Hepatocyte (in vitro differentiated cells): Measurements from ENCODE around the gene KDM4B. TPM values are rescaled to one million over a fixed set of nuclear protein-coding genes. Genes with fewer than 3 reads are reported as not detected.

Source experiments
- DNase-seq: peaks from one replicate; pipeline ENCODE4 v3.0.0-alpha.2; 2016; ENCODE audit warnings: low spot score
- H2AFZ ChIP-seq: fragments of 200-600 bp; sonication (generic); 2 replicates; pipeline ENCODE4 v1.6.0; 2016; ENCODE audit warnings: antibody characterized with exemption, mild to moderate bottlenecking
- H3K27ac ChIP-seq: fragments of 200-600 bp; sonication (generic); 2 replicates; pipeline ENCODE4 v1.5.1; 2016; ENCODE audit warnings: mild to moderate bottlenecking
- H3K27me3 ChIP-seq: fragments of 200-600 bp; sonication (generic); 2 replicates; pipeline ENCODE4 v1.6.1; 2016
- H3K36me3 ChIP-seq: fragments of 200-600 bp; sonication (generic); replicated peaks from 2 replicates; pipeline ENCODE4 v1.5.1; 2016; ENCODE audit warnings: low read depth; ENCODE audit not compliant: insufficient read depth
- H3K4me1 ChIP-seq: fragments of 200-600 bp; sonication (generic); 2 replicates; pipeline ENCODE4 v1.5.1; 2016; ENCODE audit warnings: mild to moderate bottlenecking, moderate library complexity; ENCODE audit not compliant: insufficient read depth
- H3K4me2 ChIP-seq: fragments of 200-600 bp; sonication (generic); 2 replicates; pipeline ENCODE4 v1.6.0; 2016
- H3K4me3 ChIP-seq: fragments of 200-600 bp; sonication (generic); 2 replicates; pipeline ENCODE4 v1.5.1; 2016; ENCODE audit warnings: mild to moderate bottlenecking
- H3K79me2 ChIP-seq: fragments of 200-600 bp; sonication (generic); 2 replicates; pipeline ENCODE4 v1.6.0; 2017; ENCODE audit warnings: mild to moderate bottlenecking
- H3K9me2 ChIP-seq: fragments of 200-600 bp; sonication (generic); replicated peaks from 2 replicates; pipeline ENCODE4 v1.6.0; 2017; ENCODE audit warnings: mild to moderate bottlenecking; ENCODE audit not compliant: insufficient read depth
- H3K9me3 ChIP-seq: fragments of 200-600 bp; sonication (generic); 2 replicates; pipeline ENCODE4 v1.5.1; 2016; ENCODE audit warnings: low read depth, mild to moderate bottlenecking
- H4K20me1 ChIP-seq: fragments of 200-600 bp; sonication (generic); 2 replicates; pipeline ENCODE4 v1.6.0; 2016; ENCODE audit warnings: mild to moderate bottlenecking; ENCODE audit not compliant: insufficient read depth, poor library complexity, severe bottlenecking
- CTCF ChIP-seq: fragments of 200-600 bp; sonication (generic); IDR thresholded peaks from 2 replicates; pipeline ENCODE4 v1.5.1; 2016; ENCODE audit warnings: antibody characterized with exemption, mild to moderate bottlenecking; ENCODE audit not compliant: poor library complexity
- EZH2 ChIP-seq: fragments of 200-600 bp; sonication (generic); IDR thresholded peaks from 2 replicates; pipeline ENCODE4 v1.6.1; 2016; ENCODE audit warnings: antibody characterized with exemption, mild to moderate bottlenecking, borderline replicate concordance
- EZH2phosphoT487 ChIP-seq: fragments of 200-600 bp; sonication (generic); IDR thresholded peaks from one replicate; pipeline ENCODE4 v1.6.1; 2018; ENCODE audit warnings: antibody characterized with exemption, mild to moderate bottlenecking, low read depth, moderate library complexity; ENCODE audit not compliant: unreplicated experiment, severe bottlenecking
- WGBS: methylation state at CpG from one replicate; pipeline ENCODE4 v1.1.6; 2016; ENCODE audit warnings: low lambda C conversion rate; ENCODE audit errors: missing lambda C conversion rate; 5-methylcytosine and 5-hydroxymethylcytosine counted together
- polyA plus RNA-seq: library from polyadenylated mRNA; unstranded; fragments of >200 nt; fragmentation: Nextera tagmentation; extraction: Ambion mirVana; gene quantifications from 2 replicates; pipeline ENCODE4 v1.2.1, GENCODE V29; 2016
- total RNA-seq: library from RNA; depleted of rRNA; stranded (reverse); fragments of >200 nt; gene quantifications from 2 replicates; pipeline ENCODE4 v1.2.3, GENCODE V29; 2014

KDM4B gene
- total and polyA plus RNA-seq, 2 experiments from 2014 or later = 22.2 to 29.6 TPM

- Histone ChIP-seq H3K9me2 (no peaks in the 10 kb centered on the region), H3K9me3 (no peaks in the 10 kb centered on the region), H4K20me1 (no peaks in the 10 kb centered on the region), H3K27ac (no peak overlapping the region), H3K4me1 (no peaks in the 10 kb centered on the region), H3K4me2 (no peak overlapping the region), H3K4me3 (no peak overlapping the region), H2AFZ (no peak overlapping the region), H3K27me3 (no peaks in the 10 kb centered on the region), H3K79me2 (no peaks in the 10 kb centered on the region), H3K36me3 (no peaks in the 10 kb centered on the region)
- DNase-seq = no peak
- TF ChIP-seq CTCF (no peak), EZH2phosphoT487 (no peak), EZH2 (no peak)
- WGBS = 32% methylated on average over 9 of the region's 9 CpGs
These were observed 202.8 kb downstream of the KDM4B start for GRCh38 chr19:5171711-5172110.

- no peaks in the 10 kb centered on the region for H3K79me2 ChIP-seq
- H3K36me3 ChIP-seq = no peaks in the 10 kb centered on the region
- H3K4me2 ChIP-seq = no peak overlapping the region
- no peak overlapping the region for H3K27ac ChIP-seq
- peak; percentile 49 for DNase-seq
- 75% methylated on average over 8 of the region's 8 CpGs for WGBS
- H3K9me2 ChIP-seq = no peaks in the 10 kb centered on the region
- H3K9me3 ChIP-seq = no peaks in the 10 kb centered on the region
- no peak overlapping the region for H3K4me3 ChIP-seq
- no peaks in the 10 kb centered on the region for H4K20me1 ChIP-seq
- no peaks in the 10 kb centered on the region for H3K27me3 ChIP-seq
- no peak overlapping the region for H2AFZ ChIP-seq
- TF ChIP-seq CTCF (no peak), EZH2 (no peak), EZH2phosphoT487 (no peak)
- H3K4me1 ChIP-seq = no peaks in the 10 kb centered on the region
These were observed 204.1 kb downstream of the KDM4B start for GRCh38 chr19:5172859-5173630.

GRCh38 chr19:5173993-5174392 is 205.1 kb downstream of the KDM4B start:
- no peaks in the 10 kb centered on the region for H3K36me3 ChIP-seq
- H3K9me2 ChIP-seq = no peaks in the 10 kb centered on the region
- no peaks in the 10 kb centered on the region for H3K79me2 ChIP-seq
- no peaks in the 10 kb centered on the region for H3K9me3 ChIP-seq
- no peaks in the 10 kb centered on the region for H3K4me1 ChIP-seq
- H4K20me1 ChIP-seq = no peaks in the 10 kb centered on the region
- no peaks in the 10 kb centered on the region for H3K27me3 ChIP-seq
- no peak for TF ChIP-seq EZH2
- TF ChIP-seq CTCF = no peak
- TF ChIP-seq EZH2phosphoT487 = no peak
- no peak for DNase-seq
- 88% methylated on average over 12 of the region's 12 CpGs for WGBS
- H3K4me2 ChIP-seq = no peak overlapping the region
- H3K27ac ChIP-seq = no peak overlapping the region
- H3K4me3 ChIP-seq = no peak overlapping the region
- H2AFZ ChIP-seq = no peak overlapping the region
